Mesothelial cell of epicardium (in vitro differentiated cells): ENCODE measurements around the gene SLAIN1. TPM values are rescaled to one million over a fixed set of nuclear protein-coding genes. Genes with fewer than 3 reads are reported as not detected.

Experiments used
- DNase-seq, 2 experiments: peaks; one replicate each; pipeline ENCODE4 v3.0.0; 2021; ENCODE audit warnings: low spot score in 2 of 2; ENCODE audit not compliant: unreplicated experiment in 2 of 2
- H3K27ac Mint-ChIP-seq: 2 replicates; pipeline ENCODE4 v1.8.0; 2021; ENCODE audit warnings: mixed read lengths
- H3K27me3 Mint-ChIP-seq: 2 replicates; pipeline ENCODE4 v1.8.0; 2021; ENCODE audit warnings: low read depth, mixed read lengths
- H3K36me3 Mint-ChIP-seq: 2 replicates; pipeline ENCODE4 v1.8.0; 2021; ENCODE audit warnings: mixed read lengths
- H3K4me1 Mint-ChIP-seq: 2 replicates; pipeline ENCODE4 v1.8.0; 2021; ENCODE audit warnings: mixed read lengths
- H3K4me3 Mint-ChIP-seq: 2 replicates; pipeline ENCODE4 v1.8.0; 2021; ENCODE audit warnings: mild to moderate bottlenecking, moderate library complexity, mixed read lengths
- H3K9me3 Mint-ChIP-seq: 2 replicates; pipeline ENCODE4 v1.8.0; 2021; ENCODE audit warnings: mixed read lengths
- total RNA-seq: library from RNA; stranded (reverse); gene quantifications from 3 replicates; pipeline ENCODE4 v1.2.1, GENCODE V29; 2021
- TF ChIP-seq, protein P1 (sequence below): fragments of 200-600 bp; sonication (generic); IDR thresholded peaks from one replicate; pipeline ENCODE4 v1.5.0; 2021; ENCODE audit warnings: antibody characterized with exemption; ENCODE audit not compliant: unreplicated experiment

SLAIN1 gene
- total RNA-seq, 1 donor from 2014 or later, result 33.4 TPM

- Mint-ChIP-seq H3K27ac (no peak overlapping the region), H3K4me1 (no peaks in the 10 kb centered on the region), H3K27me3 (peaks cover 44% of the 10 kb centered on the region), H3K4me3 (no peak overlapping the region), H3K9me3 (peaks cover 17% of the 10 kb centered on the region), H3K36me3 (no peaks in the 10 kb centered on the region)
- TF ChIP-seq, protein P1, sequence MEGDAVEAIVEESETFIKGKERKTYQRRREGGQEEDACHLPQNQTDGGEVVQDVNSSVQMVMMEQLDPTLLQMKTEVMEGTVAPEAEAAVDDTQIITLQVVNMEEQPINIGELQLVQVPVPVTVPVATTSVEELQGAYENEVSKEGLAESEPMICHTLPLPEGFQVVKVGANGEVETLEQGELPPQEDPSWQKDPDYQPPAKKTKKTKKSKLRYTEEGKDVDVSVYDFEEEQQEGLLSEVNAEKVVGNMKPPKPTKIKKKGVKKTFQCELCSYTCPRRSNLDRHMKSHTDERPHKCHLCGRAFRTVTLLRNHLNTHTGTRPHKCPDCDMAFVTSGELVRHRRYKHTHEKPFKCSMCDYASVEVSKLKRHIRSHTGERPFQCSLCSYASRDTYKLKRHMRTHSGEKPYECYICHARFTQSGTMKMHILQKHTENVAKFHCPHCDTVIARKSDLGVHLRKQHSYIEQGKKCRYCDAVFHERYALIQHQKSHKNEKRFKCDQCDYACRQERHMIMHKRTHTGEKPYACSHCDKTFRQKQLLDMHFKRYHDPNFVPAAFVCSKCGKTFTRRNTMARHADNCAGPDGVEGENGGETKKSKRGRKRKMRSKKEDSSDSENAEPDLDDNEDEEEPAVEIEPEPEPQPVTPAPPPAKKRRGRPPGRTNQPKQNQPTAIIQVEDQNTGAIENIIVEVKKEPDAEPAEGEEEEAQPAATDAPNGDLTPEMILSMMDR, result no peak
- DNase-seq, result no peak
Observed at GRCh38 chr13:77674852-77675251, 22.6 kb upstream of the SLAIN1 start.

GRCh38 chr13:77678691-77679235, 18.7 kb upstream of the SLAIN1 start:
- no peak for DNase-seq
- peaks cover 4% of the 10 kb centered on the region for H3K9me3 Mint-ChIP-seq
- H3K27ac Mint-ChIP-seq, result no peak overlapping the region
- TF ChIP-seq, protein P1, result no peak
- peaks cover 44% of the 10 kb centered on the region for H3K27me3 Mint-ChIP-seq
- no peaks in the 10 kb centered on the region for H3K4me1 Mint-ChIP-seq
- no peak overlapping the region for H3K4me3 Mint-ChIP-seq
- H3K36me3 Mint-ChIP-seq, result no peaks in the 10 kb centered on the region

GRCh38 chr13:77687799-77688198, 9.7 kb upstream of the SLAIN1 start:
- Mint-ChIP-seq H3K4me3 (no peak overlapping the region), H3K27ac (no peak overlapping the region), H3K9me3 (peaks cover 19% of the 10 kb centered on the region), H3K4me1 (no peaks in the 10 kb centered on the region), H3K27me3 (peaks cover 33% of the 10 kb centered on the region), H3K36me3 (no peaks in the 10 kb centered on the region)
- TF ChIP-seq, protein P1, result no peak
- DNase-seq, result no peak

DNA sequence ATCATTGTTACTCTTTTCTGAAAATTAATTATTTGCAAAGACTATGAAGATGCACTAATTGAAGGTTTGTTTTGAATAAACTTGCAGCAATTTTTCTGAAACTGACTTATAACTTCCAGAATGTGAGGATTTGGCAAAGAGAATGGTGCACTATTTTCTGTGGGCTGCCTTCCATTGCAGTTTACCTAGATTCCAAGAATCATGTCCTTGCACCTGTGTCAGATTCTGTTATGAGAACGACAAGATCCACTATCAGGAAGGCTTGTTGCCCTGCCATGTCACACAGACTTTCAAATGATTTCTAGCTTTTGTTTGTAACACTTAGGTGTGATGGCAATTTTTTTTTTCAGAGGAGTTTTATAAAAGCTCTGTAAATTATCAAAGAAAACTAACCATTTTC, 5.6 kb upstream of the SLAIN1 start:
- Mint-ChIP-seq H3K9me3 (peaks cover 11% of the 10 kb centered on the region), H3K27ac (no peak overlapping the region), H3K36me3 (no peaks in the 10 kb centered on the region), H3K27me3 (peaks cover 62% of the 10 kb centered on the region), H3K4me1 (peaks cover 8% of the 10 kb centered on the region), H3K4me3 (no peak overlapping the region)
- TF ChIP-seq, protein P1, result no peak
- no peak for DNase-seq

DNA sequence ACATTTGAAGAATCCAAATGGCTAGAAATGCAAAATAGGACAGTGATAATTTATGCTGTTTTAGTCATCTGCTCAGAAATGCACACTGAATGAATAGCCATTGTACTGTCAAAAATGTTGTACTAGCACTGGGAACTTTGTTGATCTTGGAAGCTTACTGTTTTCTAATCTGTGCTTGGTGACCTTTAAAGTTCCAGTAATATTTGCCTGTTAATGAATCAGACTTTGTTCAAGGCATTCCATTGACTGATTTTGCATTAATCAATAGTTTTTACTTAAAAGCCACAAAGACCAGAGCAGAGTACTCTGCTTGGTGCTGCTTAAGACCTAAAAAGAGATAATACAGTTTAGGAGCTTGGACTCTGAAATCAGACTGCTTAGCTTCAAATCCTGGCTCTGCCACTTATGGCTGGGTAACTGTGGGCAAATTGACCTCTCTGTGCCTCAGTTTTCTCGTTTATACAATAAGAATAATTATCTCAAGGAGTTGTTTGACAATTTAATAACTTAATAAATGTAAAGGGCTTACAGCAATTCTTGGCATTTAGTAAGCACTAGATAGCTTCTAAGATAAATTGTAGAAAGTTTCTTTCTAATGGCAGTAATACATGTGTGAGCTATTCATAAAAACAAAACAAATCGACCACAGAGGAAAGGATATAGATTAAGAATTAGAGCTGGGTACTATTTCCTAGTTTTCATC, 4.6 kb upstream of the SLAIN1 start:
- peaks cover under 1% of the 10 kb centered on the region for H3K9me3 Mint-ChIP-seq
- no peak for DNase-seq
- H3K4me1 Mint-ChIP-seq, result peaks cover 11% of the 10 kb centered on the region
- peaks cover 59% of the 10 kb centered on the region for H3K27me3 Mint-ChIP-seq
- no peak overlapping the region for H3K27ac Mint-ChIP-seq
- no peaks in the 10 kb centered on the region for H3K36me3 Mint-ChIP-seq
- TF ChIP-seq, protein P1, result no peak
- no peak overlapping the region for H3K4me3 Mint-ChIP-seq
